Stomach (tissue), 9 donors: ENCODE data around the gene ANGPTL3. TPM values are rescaled to one million over a fixed set of nuclear protein-coding genes. Genes with fewer than 3 reads are reported as not detected.

ENCODE experiments used
- DNase-seq, 2 donors: peaks; one replicate each; pipeline versions ENCODE4 v3.0.0 to v3.0.0-alpha.2; 2013 to 2019
- H3K27ac ChIP-seq, 5 donors: fragments of 200-600 bp in 4 of 5; sonication (generic) in 4 of 5; one replicate each; pipeline ENCODE4 v1.5.1; 2013 to 2019; ENCODE audit warnings: mild to moderate bottlenecking in 1 of 5, moderate library complexity in 1 of 5
- H3K27me3 ChIP-seq, 3 donors: fragments of 200-600 bp; sonication (generic); one replicate each; pipeline ENCODE4 v1.5.1; 2017 to 2019; ENCODE audit warnings: mixed run types in 1 of 3
- H3K36me3 ChIP-seq, 4 donors: fragments of 200-600 bp; sonication (generic); 1 replicate in 3 of 4; 2 replicates in 1 of 4; pipeline ENCODE4 v1.5.1; 2016 to 2019
- H3K4me1 ChIP-seq, 4 donors: fragments of 200-600 bp; sonication (generic); one replicate each; pipeline ENCODE4 v1.5.1; 2016 to 2019
- H3K4me3 ChIP-seq, 4 donors: fragments of 200-600 bp; sonication (generic) in 3 of 4; one replicate each; pipeline ENCODE4 v1.5.1; 2016 to 2019; ENCODE audit warnings: mild to moderate bottlenecking in 1 of 4
- H3K9me3 ChIP-seq, 4 donors: fragments of 200-600 bp; sonication (generic); one replicate each; pipeline ENCODE4 v1.5.1; 2016 to 2019
- CTCF ChIP-seq, 7 experiments: fragments of 450-650 bp in 4 of 7; fragments of 200-600 bp in 3 of 7; sonication (generic) in 3 of 7; IDR thresholded peaks; one replicate each; pipeline ENCODE4 v1.5.1; 2016 to 2019; ENCODE audit warnings: antibody characterized with exemption in 7 of 7, control low read depth in 2 of 7, mild to moderate bottlenecking in 1 of 7
- EP300 ChIP-seq: sonication (generic); formaldehyde crosslinking; IDR thresholded peaks from one replicate; pipeline ENCODE4 v1.6.1; 2017; ENCODE audit warnings: antibody characterized with exemption
- POLR2A ChIP-seq, 4 donors: fragments of 450-650 bp; IDR thresholded peaks; one replicate each; pipeline ENCODE4 v1.6.1; 2016; ENCODE audit warnings: antibody characterized with exemption in 4 of 4, control low read depth in 2 of 4, mild to moderate bottlenecking in 1 of 4, moderate library complexity in 1 of 4
- POLR2AphosphoS5 ChIP-seq, 3 donors: sonication (generic); formaldehyde crosslinking; IDR thresholded peaks; one replicate each; pipeline ENCODE4 v1.6.1; 2016; ENCODE audit warnings: antibody characterized with exemption in 3 of 3
- WGBS, 5 donors: extraction: QIAGEN DNeasy Blood & Tissue Kit in 3 of 5; methylation state at CpG; one replicate each; pipeline versions ENCODE4 v1.1.5 to v1.1.7; 2013 to 2018; 5-methylcytosine and 5-hydroxymethylcytosine counted together
- intact Hi-C: fragments of 100-400 bp; cut with DNase I; formaldehyde crosslinking; loops from one replicate; pipeline ENCODE4 v1.15.1; 2023; ENCODE audit warnings: low total_unique reads
- polyA plus RNA-seq, 3 donors: library from polyadenylated mRNA; stranded (reverse); fragments of 200-250 nt; gene quantifications; one replicate each; pipeline ENCODE4 v1.2.3, GENCODE V29; 2013
- total RNA-seq, 5 donors: library from RNA; depleted of rRNA; stranded (reverse); fragments of >200 nt; gene quantifications; one replicate each; pipeline versions ENCODE4 v1.1.0 to v1.2.3, GENCODE V29; 2014 to 2016
- donor health status: healthy with polysubstance abuse.
- donor health status: Bipolar disorder and iron deficiency.
- donor health status: healthy.

Gene ANGPTL3
- total and polyA plus RNA-seq, 8 donors: 0.14 to 3.5 (median 1.1) TPM; not detected in 3

GRCh38 chr1:62625415-62625814 is 28.1 kb downstream of the ANGPTL3 start:
- intact Hi-C loops: no loop called here
- DNase-seq: no peak
- peaks cover 10 to 25% (median 20%) of the 10 kb centered on the region in 4 donors for H3K36me3 ChIP-seq
- H3K4me3 ChIP-seq: no peak overlapping the region
- no peak overlapping the region for H3K27ac ChIP-seq
- no peaks in the 10 kb centered on the region for H3K9me3 ChIP-seq
- 43 to 73% (median 66%) methylated on average over 1 of the region's 1 CpG for WGBS, 5 donors
- H3K4me1 ChIP-seq: peaks cover 0 to 16% (median 8%) of the 10 kb centered on the region in 4 donors
- TF ChIP-seq POLR2A (IDR thresholded peaks at IDR 0.05) (no peak), CTCF (IDR thresholded peaks at IDR 0.05) (no peak), POLR2AphosphoS5 (IDR thresholded peaks at IDR 0.05) (no peak), EP300 (no peak)
- no peaks in the 10 kb centered on the region for H3K27me3 ChIP-seq

- Histone ChIP-seq H3K27ac (no peak overlapping the region), H3K4me1 (peaks cover 0 to 2% (median 0%) of the 10 kb centered on the region in 4 donors), H3K36me3 (peaks cover 22 to 56% (median 51%) of the 10 kb centered on the region in 4 donors), H3K9me3 (peaks cover 0 to 3% (median 0%) of the 10 kb centered on the region in 4 donors), H3K4me3 (no peak overlapping the region), H3K27me3 (no peaks in the 10 kb centered on the region)
- 76 to 96% (median 84%) methylated on average over 1 of the region's 1 CpG for WGBS, 5 donors
- no peak for TF ChIP-seq EP300
- intact Hi-C loops: no loop called here
- no peak for DNase-seq
Observed at GRCh38 chr1:62628506-62628905, 31.2 kb downstream of the ANGPTL3 start.

GRCh38 chr1:62637392-62638105 is 40.2 kb downstream of the ANGPTL3 start:
- intact Hi-C loops: no loop called here
- 88 to 94% (median 93%) methylated on average over 6 of the region's 6 CpGs for WGBS, 5 donors
- no peaks in the 10 kb centered on the region for H3K27me3 ChIP-seq
- H3K36me3 ChIP-seq: peaks cover 4 to 62% (median 56%) of the 10 kb centered on the region in 4 donors
- TF ChIP-seq CTCF (IDR thresholded peaks at IDR 0.05) (no peak), POLR2A (IDR thresholded peaks at IDR 0.05) (no peak), POLR2AphosphoS5 (IDR thresholded peaks at IDR 0.05) (no peak), EP300 (no peak)
- DNase-seq: no peak
- peaks cover 0 to 7% (median 0%) of the 10 kb centered on the region in 4 donors for H3K9me3 ChIP-seq
- H3K27ac ChIP-seq: no peak overlapping the region
- H3K4me1 ChIP-seq: no peaks in the 10 kb centered on the region
- no peak overlapping the region for H3K4me3 ChIP-seq

GRCh38 chr1:62643283-62643682 is 46.0 kb downstream of the ANGPTL3 start:
- no peaks in the 10 kb centered on the region for H3K9me3 ChIP-seq
- intact Hi-C loops: no loop called here
- no peaks in the 10 kb centered on the region for H3K4me1 ChIP-seq
- H3K4me3 ChIP-seq: no peak overlapping the region
- H3K27me3 ChIP-seq: no peaks in the 10 kb centered on the region
- peaks cover 9 to 57% (median 51%) of the 10 kb centered on the region in 4 donors for H3K36me3 ChIP-seq
- no peak overlapping the region for H3K27ac ChIP-seq
- no peak for DNase-seq
- WGBS, 5 donors: 95 to 100% (median 96%) methylated on average over 1 of the region's 1 CpG
- no peak for TF ChIP-seq POLR2A (IDR thresholded peaks at IDR 0.05)
- no peak for TF ChIP-seq EP300
- TF ChIP-seq POLR2AphosphoS5 (IDR thresholded peaks at IDR 0.05): no peak
- TF ChIP-seq CTCF (IDR thresholded peaks at IDR 0.05): no peak

GRCh38 chr1:62652387-62652786 is 55.1 kb downstream of the ANGPTL3 start:
- no peaks in the 10 kb centered on the region for H3K27me3 ChIP-seq
- intact Hi-C loops: no loop called here
- peaks cover 0 to 11% (median 2%) of the 10 kb centered on the region in 4 donors for H3K4me1 ChIP-seq
- no peak overlapping the region for H3K4me3 ChIP-seq
- TF ChIP-seq POLR2A (IDR thresholded peaks at IDR 0.05): no peak
- TF ChIP-seq CTCF (IDR thresholded peaks at IDR 0.05): no peak
- TF ChIP-seq POLR2AphosphoS5 (IDR thresholded peaks at IDR 0.05): no peak
- no peak for TF ChIP-seq EP300
- no peaks in the 10 kb centered on the region for H3K9me3 ChIP-seq
- no peak for DNase-seq
- peaks cover 0 to 30% (median 16%) of the 10 kb centered on the region in 4 donors for H3K36me3 ChIP-seq
- H3K27ac ChIP-seq: no peak overlapping the region
